WTC11 (cell line): ENCODE results near the gene CCDC136. TPM values are rescaled to one million over a fixed set of nuclear protein-coding genes. Genes with fewer than 3 reads are reported as not detected.

Source experiments
- ATAC-seq: fragments of 200-7000 bp; cut with Tn5 transposase; 2 replicates; pipeline ENCODE4 v1.10.0; 2021; ENCODE audit warnings: mild to moderate bottlenecking, moderate library complexity
- CTCF ChIA-PET: fragments of 300-600 bp; sonication (Branson Sonifier 250); formaldehyde crosslinking; loops from one replicate; lab custom pipeline; 2021; ENCODE audit warnings: antibody characterized with exemption; lab: Charles Lee
- POLR2A ChIA-PET: fragments of 350-600 bp; sonication (Branson Sonifier 250); formaldehyde crosslinking; loops from one replicate; lab custom pipeline; 2021; ENCODE audit warnings: antibody characterized with exemption; lab: Charles Lee
- DNase-seq: peaks from one replicate; pipeline ENCODE4 v3.0.0; 2021; ENCODE audit warnings: low spot score
- H3K27ac Mint-ChIP-seq: 2 replicates; pipeline ENCODE4 v1.8.0; 2021; ENCODE audit warnings: mixed read lengths
- H3K27me3 Mint-ChIP-seq: 2 replicates; pipeline ENCODE4 v1.8.0; 2021; ENCODE audit warnings: low read depth, mild to moderate bottlenecking, moderate library complexity, mixed read lengths
- H3K36me3 Mint-ChIP-seq: 2 replicates; pipeline ENCODE4 v1.8.0; 2021; ENCODE audit warnings: mixed read lengths
- H3K4me1 Mint-ChIP-seq: 2 replicates; pipeline ENCODE4 v1.8.0; 2022; ENCODE audit warnings: mixed read lengths
- H3K4me3 Mint-ChIP-seq: 2 replicates; pipeline ENCODE4 v1.8.0; 2021; ENCODE audit warnings: mild to moderate bottlenecking, moderate library complexity, mixed read lengths
- H3K9me3 Mint-ChIP-seq: 2 replicates; pipeline ENCODE4 v1.8.0; 2021; ENCODE audit warnings: mixed read lengths
- CBFB ChIP-seq: sonication (generic); formaldehyde crosslinking; IDR thresholded peaks from 2 replicates; pipeline ENCODE4 v1.8.1; 2022; ENCODE audit warnings: mild to moderate bottlenecking, low read depth, missing genetic modification reagents
- ERG ChIP-seq: fragments of 250-450 bp; sonication (Bioruptor Pico); IDR thresholded peaks from 2 replicates; pipeline ENCODE4 v1.8.0; 2021; ENCODE audit warnings: mild to moderate bottlenecking
- FOXJ3 ChIP-seq: sonication (generic); formaldehyde crosslinking; IDR thresholded peaks from 2 replicates; pipeline ENCODE4 v1.9.0; 2021; ENCODE audit warnings: missing genetic modification reagents, mild to moderate bottlenecking, borderline replicate concordance
- FOXK1 ChIP-seq: sonication (generic); formaldehyde crosslinking; IDR thresholded peaks from 2 replicates; pipeline ENCODE4 v1.8.0; 2022; ENCODE audit warnings: mild to moderate bottlenecking, moderate library complexity, missing genetic modification reagents
- GTF2I ChIP-seq: fragments of 250-450 bp; sonication (Bioruptor Pico); conservative IDR thresholded peaks from 2 replicates; pipeline ENCODE4 v1.4.0; 2021; ENCODE audit warnings: mild to moderate bottlenecking
- JAZF1 ChIP-seq: fragments of 250-450 bp; sonication (Bioruptor Pico); IDR thresholded peaks from 2 replicates; pipeline ENCODE4 v1.9.0; 2021; ENCODE audit warnings: moderate library complexity, mild to moderate bottlenecking, inconsistent platforms
- NR2C2 ChIP-seq: sonication (generic); formaldehyde crosslinking; IDR thresholded peaks from 2 replicates; pipeline ENCODE4 v1.8.0; 2022; ENCODE audit warnings: mild to moderate bottlenecking, missing genetic modification reagents
- RELA ChIP-seq: sonication (generic); formaldehyde crosslinking; IDR thresholded peaks from 2 replicates; pipeline ENCODE4 v1.8.1; 2022; ENCODE audit warnings: missing genetic modification reagents, mild to moderate bottlenecking, borderline replicate concordance
- STAT6 ChIP-seq: sonication (generic); formaldehyde crosslinking; conservative IDR thresholded peaks from 2 replicates; pipeline ENCODE4 v1.8.1; 2023; ENCODE audit warnings: mild to moderate bottlenecking, low read depth, missing genetic modification reagents, moderate library complexity
- ZNF232 ChIP-seq: sonication (generic); formaldehyde crosslinking; IDR thresholded peaks from 2 replicates; pipeline ENCODE4 v1.8.0; 2022; ENCODE audit warnings: mild to moderate bottlenecking, missing genetic modification reagents
- ZNF425 ChIP-seq: fragments of 250-450 bp; sonication (Bioruptor Pico); conservative IDR thresholded peaks from 2 replicates; pipeline ENCODE4 v1.9.0; 2021; ENCODE audit warnings: mild to moderate bottlenecking
- ZNF671 ChIP-seq: fragments of 250-450 bp; sonication (Bioruptor Pico); IDR thresholded peaks from 2 replicates; pipeline ENCODE4 v1.8.0; 2021; ENCODE audit warnings: mild to moderate bottlenecking
- total RNA-seq: library from RNA; stranded (reverse); gene quantifications from 3 replicates; pipeline ENCODE4 v1.2.3, GENCODE V29; 2021
- TF ChIP-seq, protein P1 (sequence below): sonication (generic); formaldehyde crosslinking; IDR thresholded peaks from 2 replicates; pipeline ENCODE4 v1.8.0; 2022; ENCODE audit warnings: mild to moderate bottlenecking, missing genetic modification reagents

CCDC136 gene
- total RNA-seq, 1 experiment from 2014 or later = 51.0 TPM

GRCh38 chr7:128773604-128774003 is 18.2 kb upstream of the CCDC136 start:
- peaks cover 49% of the 10 kb centered on the region for H3K36me3 Mint-ChIP-seq
- no peak overlapping the region for H3K4me3 Mint-ChIP-seq
- H3K27ac Mint-ChIP-seq = no peak overlapping the region
- ATAC-seq = no peak
- TF ChIP-seq FOXJ3 (CRISPR knock-in tag) = no peak
- TF ChIP-seq GTF2I = no peak
- no peak for TF ChIP-seq STAT6 (CRISPR knock-in tag)
- H3K9me3 Mint-ChIP-seq = peaks cover 22% of the 10 kb centered on the region
- no peak for DNase-seq
- ChIA-PET CTCF (no interaction called here), POLR2A (no interaction called here)
- H3K27me3 Mint-ChIP-seq = peaks cover 10% of the 10 kb centered on the region
- H3K4me1 Mint-ChIP-seq = no peaks in the 10 kb centered on the region

DNA sequence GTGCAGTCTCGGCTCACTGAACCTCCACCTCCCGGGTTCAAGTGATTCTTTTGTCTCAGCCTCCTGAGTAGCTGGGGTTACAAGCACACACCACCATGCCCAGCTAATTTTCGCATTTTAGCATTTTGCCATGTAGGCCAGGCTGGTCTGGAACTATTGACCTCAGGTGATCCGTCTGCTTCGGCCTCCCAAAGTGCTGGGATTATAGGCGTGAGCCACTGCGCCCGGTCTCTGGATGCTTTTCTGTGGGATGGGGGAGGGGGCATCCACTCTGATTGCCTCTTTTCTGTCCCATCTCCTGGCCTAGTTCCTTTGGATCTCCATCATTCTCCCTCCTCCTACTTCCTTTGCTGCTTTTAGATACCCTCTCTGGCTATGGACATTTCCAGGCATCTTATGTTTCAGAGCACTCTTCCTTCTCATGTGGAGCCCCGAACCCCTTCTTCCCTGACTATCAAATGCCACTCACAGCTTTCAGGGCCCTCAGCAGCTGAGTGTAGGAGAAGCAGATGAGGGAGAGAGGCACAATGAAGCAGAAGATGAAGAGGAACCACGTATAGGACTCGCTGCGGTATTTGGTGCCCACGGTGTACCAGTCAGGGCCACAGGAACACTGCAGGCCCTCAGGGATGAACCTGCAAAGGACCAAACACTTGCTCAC is 17.6 kb upstream of the CCDC136 start:
- Mint-ChIP-seq H3K27ac (no peak overlapping the region), H3K36me3 (peaks cover 43% of the 10 kb centered on the region), H3K4me1 (no peaks in the 10 kb centered on the region), H3K27me3 (peaks cover 10% of the 10 kb centered on the region), H3K9me3 (peaks cover 22% of the 10 kb centered on the region), H3K4me3 (no peak overlapping the region)
- ChIA-PET POLR2A (no interaction called here), CTCF (interaction anchor here (1.0 kb wide), 1 partner anchor 107 kb away, joined by 4 read pairs; no protein-coding TSS in a partner anchor)
- DNase-seq (no peak), ATAC-seq (no peak)
- TF ChIP-seq ZNF425 (CRISPR knock-in tag) = no peak
- TF ChIP-seq NR2C2 (CRISPR knock-in tag) = no peak
- no peak for TF ChIP-seq ZNF671
- TF ChIP-seq ZNF232 (CRISPR knock-in tag) = no peak
- no peak for TF ChIP-seq ERG
- no peak for TF ChIP-seq FOXK1 (CRISPR knock-in tag)
- TF ChIP-seq JAZF1 = no peak
- no peak for TF ChIP-seq RELA
- TF ChIP-seq, protein P1, sequence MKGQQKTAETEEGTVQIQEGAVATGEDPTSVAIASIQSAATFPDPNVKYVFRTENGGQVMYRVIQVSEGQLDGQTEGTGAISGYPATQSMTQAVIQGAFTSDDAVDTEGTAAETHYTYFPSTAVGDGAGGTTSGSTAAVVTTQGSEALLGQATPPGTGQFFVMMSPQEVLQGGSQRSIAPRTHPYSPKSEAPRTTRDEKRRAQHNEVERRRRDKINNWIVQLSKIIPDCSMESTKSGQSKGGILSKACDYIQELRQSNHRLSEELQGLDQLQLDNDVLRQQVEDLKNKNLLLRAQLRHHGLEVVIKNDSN = no peak

DNA sequence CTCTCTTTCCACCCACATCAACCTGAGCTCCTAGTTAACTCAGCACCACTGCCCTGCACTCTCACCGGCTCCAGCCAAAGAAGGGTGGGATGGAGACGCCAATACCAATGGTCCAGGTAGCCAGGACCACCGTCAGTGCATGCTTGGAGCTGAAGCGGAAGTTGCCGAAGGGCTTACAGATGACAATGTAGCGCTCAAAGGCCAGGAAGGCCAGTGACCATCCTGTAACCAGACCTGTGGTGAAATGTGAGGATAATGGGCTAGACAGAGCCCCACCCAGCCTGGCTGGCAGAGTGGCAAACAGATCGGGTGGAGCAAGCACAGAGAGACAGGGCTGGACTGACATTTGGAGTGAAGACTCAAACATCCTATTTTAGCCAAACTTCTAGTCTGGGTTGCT is 16.8 kb upstream of the CCDC136 start:
- Mint-ChIP-seq H3K4me1 (no peaks in the 10 kb centered on the region), H3K27ac (no peak overlapping the region), H3K4me3 (no peak overlapping the region), H3K9me3 (peaks cover 22% of the 10 kb centered on the region), H3K27me3 (peaks cover 10% of the 10 kb centered on the region), H3K36me3 (peaks cover 36% of the 10 kb centered on the region)
- ATAC-seq (no peak), DNase-seq (no peak)
- no peak for TF ChIP-seq CBFB
- ChIA-PET CTCF (interaction anchor here (1.0 kb wide), 1 partner anchor 107 kb away, joined by 4 read pairs; no protein-coding TSS in a partner anchor), POLR2A (no interaction called here)
